HepG2 (cell line): ENCODE data around the gene NFATC2. TPM values are rescaled to one million over a fixed set of nuclear protein-coding genes. Genes with fewer than 3 reads are reported as not detected.

Source experiments
- AKAP8 ChIP-seq: sonication (generic); formaldehyde crosslinking; IDR thresholded peaks from 2 replicates; pipeline ENCODE4 v1.5.1; 2020; ENCODE audit warnings: mild to moderate bottlenecking, missing genetic modification reagents
- GATAD2A ChIP-seq: IDR thresholded peaks from 2 replicates; pipeline ENCODE4 v1.6.1; 2016
- KLF9 ChIP-seq: IDR thresholded peaks from 2 replicates; pipeline ENCODE4 v1.6.1; 2016; ENCODE audit warnings: low read depth
- MIXL1 ChIP-seq: IDR thresholded peaks from 2 replicates; pipeline ENCODE4 v1.6.1; 2016
- PLSCR1 ChIP-seq: sonication (generic); formaldehyde crosslinking; IDR thresholded peaks from 2 replicates; pipeline ENCODE4 v1.5.0; 2020; ENCODE audit warnings: missing genetic modification reagents, mild to moderate bottlenecking, borderline replicate concordance
- RFXAP ChIP-seq: sonication (generic); formaldehyde crosslinking; IDR thresholded peaks from 2 replicates; pipeline ENCODE4 v1.4.0; 2020; ENCODE audit warnings: missing genetic modification reagents, borderline replicate concordance
- SP2 ChIP-seq: sonication (generic); formaldehyde crosslinking; IDR thresholded peaks from 2 replicates; pipeline ENCODE4 v1.5.1; 2020; ENCODE audit warnings: mild to moderate bottlenecking, missing genetic modification reagents
- TP53 ChIP-seq: sonication (generic); formaldehyde crosslinking; conservative IDR thresholded peaks from 2 replicates; pipeline ENCODE4 v1.4.0; 2020; ENCODE audit warnings: missing genetic modification reagents
- ZEB1 ChIP-seq: IDR thresholded peaks from 2 replicates; pipeline ENCODE4 v1.6.1; 2012; ENCODE audit warnings: mild to moderate bottlenecking, low read depth, inconsistent platforms; ENCODE audit not compliant: insufficient replicate concordance
- ZFP36 ChIP-seq: fragments of 150-350 bp; IDR thresholded peaks from 2 replicates; pipeline ENCODE4 v1.6.1; 2018; ENCODE audit warnings: borderline replicate concordance, low read length, low read depth; ENCODE audit not compliant: partially characterized antibody
- ZNF17 ChIP-seq: sonication (generic); formaldehyde crosslinking; IDR thresholded peaks from 2 replicates; pipeline ENCODE4 v1.5.0; 2020; ENCODE audit warnings: mild to moderate bottlenecking, missing genetic modification reagents
- ZNF318 ChIP-seq: sonication (generic); formaldehyde crosslinking; IDR thresholded peaks from 2 replicates; pipeline ENCODE4 v1.4.0; 2020; ENCODE audit warnings: mild to moderate bottlenecking, missing genetic modification reagents
- ZNF350 ChIP-seq: sonication (generic); formaldehyde crosslinking; IDR thresholded peaks from 2 replicates; pipeline ENCODE4 v1.4.0; 2020; ENCODE audit warnings: mild to moderate bottlenecking, low read depth, missing genetic modification reagents, borderline replicate concordance
- ZNF772 ChIP-seq: sonication (generic); formaldehyde crosslinking; IDR thresholded peaks from 2 replicates; pipeline ENCODE4 v1.5.0; 2020; ENCODE audit warnings: mild to moderate bottlenecking, missing genetic modification reagents
- ZSCAN20 ChIP-seq: sonication (generic); formaldehyde crosslinking; IDR thresholded peaks from 2 replicates; pipeline ENCODE4 v1.4.0; 2020; ENCODE audit warnings: missing genetic modification reagents, mild to moderate bottlenecking, borderline replicate concordance
- polyA plus RNA-seq, 8 experiments: library from polyadenylated mRNA; depleted of rRNA in 3 of 8; stranded (reverse) in 7 of 8; unstranded in 1 of 8; fragments of >200 nt; fragmentation: Illumina TruSeq in 4 of 8; extraction: Trizol in 4 of 8; gene quantifications; 2 replicates each; pipeline versions ENCODE4 v1.2.1 to v1.2.3, GENCODE V29; 2011 to 2016; ENCODE audit warnings: low read depth in 4 of 8, missing spikeins in 1 of 8, mixed read lengths in 1 of 8; ENCODE audit not compliant: insufficient read depth in 1 of 8
- total RNA-seq, 5 experiments: library from RNA; depleted of rRNA; stranded (reverse); fragments of >200 nt; fragmentation: Illumina TruSeq; extraction: Trizol; gene quantifications; 2 replicates each; pipeline ENCODE4 v1.2.3, GENCODE V29; 2016; ENCODE audit warnings: low read depth in 1 of 5
- TF ChIP-seq, protein P1 (sequence below): sonication (generic); formaldehyde crosslinking; IDR thresholded peaks from 2 replicates; pipeline ENCODE4 v1.5.0; 2020; ENCODE audit warnings: mild to moderate bottlenecking, missing genetic modification reagents
- TF ChIP-seq, protein P2 (sequence below): sonication (generic); formaldehyde crosslinking; IDR thresholded peaks from 2 replicates; pipeline ENCODE4 v1.4.0; 2020; ENCODE audit warnings: mild to moderate bottlenecking, missing genetic modification reagents

The NFATC2 gene
- total and polyA plus RNA-seq, 2 of the 13 experiments (the other 11 are each of a cell fraction or from before 2014, with no cell fraction given): 1.9 to 3.3 TPM

- TF ChIP-seq ZNF318 (CRISPR knock-in tag): peak; percentile 91; the same call in 1 of the 2 replicates
- TF ChIP-seq, protein P1, sequence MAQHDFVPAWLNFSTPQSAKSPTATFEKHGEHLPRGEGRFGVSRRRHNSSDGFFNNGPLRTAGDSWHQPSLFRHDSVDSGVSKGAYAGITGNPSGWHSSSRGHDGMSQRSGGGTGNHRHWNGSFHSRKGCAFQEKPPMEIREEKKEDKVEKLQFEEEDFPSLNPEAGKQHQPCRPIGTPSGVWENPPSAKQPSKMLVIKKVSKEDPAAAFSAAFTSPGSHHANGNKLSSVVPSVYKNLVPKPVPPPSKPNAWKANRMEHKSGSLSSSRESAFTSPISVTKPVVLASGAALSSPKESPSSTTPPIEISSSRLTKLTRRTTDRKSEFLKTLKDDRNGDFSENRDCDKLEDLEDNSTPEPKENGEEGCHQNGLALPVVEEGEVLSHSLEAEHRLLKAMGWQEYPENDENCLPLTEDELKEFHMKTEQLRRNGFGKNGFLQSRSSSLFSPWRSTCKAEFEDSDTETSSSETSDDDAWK (CRISPR knock-in tag): no peak
- TF ChIP-seq ZSCAN20 (CRISPR knock-in tag): no peak
- no peak for TF ChIP-seq ZNF17 (CRISPR knock-in tag)
- TF ChIP-seq ZNF350: peak; percentile 65; the same call in 1 of the 2 replicates
- no peak for TF ChIP-seq AKAP8
- no peak for TF ChIP-seq PLSCR1 (CRISPR knock-in tag)
- TF ChIP-seq KLF9 (CRISPR knock-in tag): no peak
- no peak for TF ChIP-seq ZEB1
- no peak for TF ChIP-seq SP2 (CRISPR knock-in tag)
- no peak for TF ChIP-seq TP53 (CRISPR knock-in tag)
- TF ChIP-seq GATAD2A (CRISPR knock-in tag): peak; percentile 84
- no peak for TF ChIP-seq ZFP36
- TF ChIP-seq MIXL1 (CRISPR knock-in tag): peak; percentile 44; the same call in 1 of the 2 replicates
- TF ChIP-seq, protein P2, sequence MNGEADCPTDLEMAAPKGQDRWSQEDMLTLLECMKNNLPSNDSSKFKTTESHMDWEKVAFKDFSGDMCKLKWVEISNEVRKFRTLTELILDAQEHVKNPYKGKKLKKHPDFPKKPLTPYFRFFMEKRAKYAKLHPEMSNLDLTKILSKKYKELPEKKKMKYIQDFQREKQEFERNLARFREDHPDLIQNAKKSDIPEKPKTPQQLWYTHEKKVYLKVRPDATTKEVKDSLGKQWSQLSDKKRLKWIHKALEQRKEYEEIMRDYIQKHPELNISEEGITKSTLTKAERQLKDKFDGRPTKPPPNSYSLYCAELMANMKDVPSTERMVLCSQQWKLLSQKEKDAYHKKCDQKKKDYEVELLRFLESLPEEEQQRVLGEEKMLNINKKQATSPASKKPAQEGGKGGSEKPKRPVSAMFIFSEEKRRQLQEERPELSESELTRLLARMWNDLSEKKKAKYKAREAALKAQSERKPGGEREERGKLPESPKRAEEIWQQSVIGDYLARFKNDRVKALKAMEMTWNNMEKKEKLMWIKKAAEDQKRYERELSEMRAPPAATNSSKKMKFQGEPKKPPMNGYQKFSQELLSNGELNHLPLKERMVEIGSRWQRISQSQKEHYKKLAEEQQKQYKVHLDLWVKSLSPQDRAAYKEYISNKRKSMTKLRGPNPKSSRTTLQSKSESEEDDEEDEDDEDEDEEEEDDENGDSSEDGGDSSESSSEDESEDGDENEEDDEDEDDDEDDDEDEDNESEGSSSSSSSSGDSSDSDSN (CRISPR knock-in tag): peak; percentile 56
- peak; percentile 71; the same call in 1 of the 2 replicates for TF ChIP-seq ZNF772 (CRISPR knock-in tag)
- peak; percentile 63; the same call in 1 of the 2 replicates for TF ChIP-seq RFXAP (CRISPR knock-in tag)
Measured at GRCh38 chr20:51541189-51542032, 1.1 kb downstream of the NFATC2 start (continued).
